Stimulated activated CD8-positive, alpha-beta memory T cell treated with anti-CD3 and anti-CD28 coated beads, Interleukin-4, amount 100 ng/mL, for 24 hours (primary cell): Measurements from ENCODE around the gene KRT3.

Experiments used
- DNase-seq: peaks from one replicate; pipeline ENCODE4 v3.0.0-alpha.2; 2020; ENCODE audit warnings: low read depth

KRT3 gene

GRCh38 chr12:52827499-52828090 is 31.7 kb upstream of the KRT3 start:
- no peak for DNase-seq

DNA sequence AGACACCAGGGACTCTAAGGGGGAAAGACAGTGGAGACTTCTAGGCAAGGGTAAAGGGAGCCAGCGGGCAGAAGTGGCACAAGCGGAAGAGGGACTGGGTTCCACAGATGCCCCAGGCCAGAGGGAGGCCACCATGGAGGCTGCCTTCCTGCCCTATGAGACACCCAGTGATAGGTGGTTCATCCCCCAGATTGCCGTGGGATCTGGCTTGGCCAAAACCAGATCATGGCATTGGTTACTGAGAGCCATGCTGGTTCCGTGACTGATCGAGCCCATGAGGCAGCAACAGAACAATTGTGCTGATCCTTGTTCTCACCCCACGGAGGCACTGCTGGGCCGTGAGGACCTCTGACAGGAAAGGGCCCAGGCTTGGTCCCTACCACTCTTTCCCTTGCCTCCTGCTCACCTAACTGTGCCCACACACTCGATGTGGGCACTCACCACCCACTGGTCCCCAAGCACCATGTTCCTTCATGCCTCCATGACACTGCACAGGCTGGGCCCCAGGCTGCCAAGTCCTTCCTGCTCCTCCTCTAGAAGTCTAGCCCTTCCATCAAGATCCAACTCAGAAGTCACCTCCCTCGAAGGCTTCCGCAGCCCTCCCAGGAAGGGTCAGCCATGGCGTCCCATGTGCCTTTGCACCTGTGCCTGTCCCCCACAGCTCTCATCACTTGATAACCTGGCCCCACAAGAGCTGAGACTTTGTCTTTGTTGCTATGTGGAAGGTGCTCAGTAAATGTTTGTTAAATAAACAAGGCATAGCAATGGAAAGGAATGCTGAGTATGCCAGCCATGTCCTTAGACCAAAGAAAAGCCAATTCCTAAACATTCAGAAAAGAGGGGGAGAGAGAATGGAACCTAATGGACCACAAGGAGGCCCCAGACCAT is 30.9 kb upstream of the KRT3 start:
- no peak for DNase-seq

DNA sequence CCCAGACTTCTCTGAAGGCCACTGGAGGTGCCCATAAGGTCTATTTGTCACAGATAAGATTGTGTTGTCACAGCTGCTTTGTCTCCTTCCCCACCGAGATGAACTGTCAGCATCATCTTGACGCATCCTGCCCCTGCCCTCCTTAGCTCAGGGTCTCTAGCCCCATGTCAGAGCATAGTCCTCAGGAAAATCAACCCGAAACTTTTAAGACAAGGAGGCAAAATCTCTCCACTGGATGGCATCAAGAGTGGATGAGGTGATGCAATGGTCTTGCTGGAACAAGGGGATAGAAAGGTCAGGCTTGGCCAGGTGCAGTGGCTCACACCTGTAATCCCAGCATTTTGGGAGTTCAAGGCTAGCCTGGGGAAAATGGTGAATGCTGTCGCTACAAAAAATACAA is 30.0 kb upstream of the KRT3 start:
- no peak for DNase-seq

DNA sequence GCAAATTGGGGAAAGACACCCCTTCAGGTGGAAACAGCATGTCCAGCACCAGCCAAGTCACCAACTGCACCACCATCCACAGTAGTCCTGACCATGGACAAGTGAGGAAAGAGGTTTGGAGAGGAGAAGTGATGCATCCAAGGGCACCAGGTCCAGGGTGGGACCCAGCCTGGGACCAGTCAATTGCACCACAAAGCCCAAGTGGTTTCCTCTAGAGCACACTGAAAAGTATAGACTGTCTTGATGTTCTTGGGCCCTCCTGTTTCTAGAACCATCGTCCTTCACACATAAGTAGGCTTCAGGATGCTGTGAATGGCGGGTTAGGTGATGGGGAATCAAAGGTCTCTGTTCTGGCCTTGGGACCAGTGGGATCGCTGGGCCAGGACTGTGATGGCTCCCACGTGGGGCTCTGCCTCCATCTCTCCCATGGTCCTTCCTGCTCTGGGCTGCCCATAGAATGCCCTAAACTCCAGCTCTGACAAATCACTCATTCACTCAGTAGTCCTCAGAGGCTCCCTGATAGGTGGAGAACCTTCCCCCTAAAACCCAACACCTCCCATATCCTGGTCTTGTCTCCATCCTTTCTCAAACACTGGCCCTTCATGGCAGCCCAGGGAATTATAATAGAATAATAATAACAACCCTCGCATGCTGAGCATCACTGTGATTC is 29.0 kb upstream of the KRT3 start:
- DNase-seq = no peak

- no peak for DNase-seq
These were observed 28.0 kb upstream of the KRT3 start for GRCh38 chr12:52823761-52824450.

DNA sequence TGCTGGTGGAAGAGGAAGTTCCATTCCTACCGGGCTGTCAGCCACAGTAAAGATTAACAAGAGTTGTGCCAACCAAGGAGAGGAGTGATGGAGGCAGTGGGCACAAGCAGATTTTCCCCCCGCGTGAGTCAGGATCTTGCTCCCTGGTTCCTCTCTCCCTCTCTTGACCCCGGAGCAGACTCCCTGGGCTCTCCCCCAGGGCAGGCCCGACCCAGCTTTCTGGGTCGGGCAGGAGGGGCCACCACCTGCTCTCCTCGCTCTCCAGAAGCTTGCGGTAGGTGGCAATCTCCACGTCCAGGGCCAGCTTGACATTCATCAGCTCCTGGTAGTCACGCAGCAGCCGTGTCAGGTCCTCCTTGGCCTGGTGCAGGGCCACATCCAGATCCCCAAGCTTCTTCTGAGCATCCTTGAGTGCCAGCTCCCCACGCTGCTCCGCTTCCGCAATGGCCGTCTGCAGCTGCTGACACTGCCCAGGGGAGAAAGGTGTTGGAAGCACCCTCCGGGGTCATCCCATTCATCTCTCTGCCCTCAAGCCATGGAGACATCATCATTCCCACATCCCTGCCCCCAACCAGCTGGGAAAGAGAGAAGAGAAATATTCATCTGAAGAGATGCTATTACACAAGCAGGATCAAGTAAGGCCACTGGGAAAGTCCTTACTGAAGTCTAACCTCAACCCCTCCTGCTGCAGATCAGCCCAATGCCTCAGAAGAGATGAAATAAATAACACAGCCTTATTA is 27.0 kb upstream of the KRT3 start:
- DNase-seq = no peak

DNA sequence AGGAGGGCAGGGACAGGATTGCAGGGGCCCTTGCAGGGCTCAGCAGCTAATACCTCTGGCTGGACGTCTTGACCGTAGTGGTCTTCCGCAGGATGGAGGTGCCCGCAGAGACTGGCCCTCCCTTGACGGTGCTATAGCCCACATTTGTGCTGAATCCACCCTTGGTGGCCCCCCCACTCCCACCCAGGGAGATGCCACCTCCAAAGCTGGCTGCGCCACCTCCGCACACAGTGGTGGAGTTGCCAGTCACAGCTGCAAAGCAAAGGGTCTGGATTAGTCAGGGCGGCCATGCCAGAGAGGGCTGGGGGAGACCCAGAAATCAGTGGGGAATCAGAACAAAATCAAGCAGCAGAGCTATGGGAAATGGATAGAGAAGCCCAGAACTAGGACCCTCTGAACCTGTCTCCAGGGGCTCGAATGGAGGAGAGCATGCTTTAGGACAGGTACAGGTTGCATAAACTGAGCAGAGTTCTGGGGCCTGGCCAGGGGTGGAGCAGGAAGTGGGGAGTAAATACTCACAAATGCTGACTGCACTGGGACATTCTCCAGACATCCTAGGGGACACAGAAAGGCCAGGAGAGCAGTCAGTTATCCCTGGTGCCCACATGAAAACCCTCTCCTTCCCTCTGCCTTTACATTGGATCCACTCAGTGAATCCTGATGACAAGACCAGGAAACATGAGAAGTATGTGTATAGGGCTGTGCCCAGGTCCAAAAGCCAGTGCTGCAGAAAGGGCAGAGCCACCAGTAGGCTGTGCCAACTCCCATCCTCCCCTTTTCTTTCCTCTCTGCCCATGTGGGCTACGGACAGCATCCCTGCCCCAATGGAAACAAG is 26.1 kb upstream of the KRT3 start:
- DNase-seq = no peak

GRCh38 chr12:52821071-52821730 is 25.3 kb upstream of the KRT3 start:
- DNase-seq = no peak

GRCh38 chr12:52820521-52820920 is 24.6 kb upstream of the KRT3 start:
- DNase-seq = no peak

DNA sequence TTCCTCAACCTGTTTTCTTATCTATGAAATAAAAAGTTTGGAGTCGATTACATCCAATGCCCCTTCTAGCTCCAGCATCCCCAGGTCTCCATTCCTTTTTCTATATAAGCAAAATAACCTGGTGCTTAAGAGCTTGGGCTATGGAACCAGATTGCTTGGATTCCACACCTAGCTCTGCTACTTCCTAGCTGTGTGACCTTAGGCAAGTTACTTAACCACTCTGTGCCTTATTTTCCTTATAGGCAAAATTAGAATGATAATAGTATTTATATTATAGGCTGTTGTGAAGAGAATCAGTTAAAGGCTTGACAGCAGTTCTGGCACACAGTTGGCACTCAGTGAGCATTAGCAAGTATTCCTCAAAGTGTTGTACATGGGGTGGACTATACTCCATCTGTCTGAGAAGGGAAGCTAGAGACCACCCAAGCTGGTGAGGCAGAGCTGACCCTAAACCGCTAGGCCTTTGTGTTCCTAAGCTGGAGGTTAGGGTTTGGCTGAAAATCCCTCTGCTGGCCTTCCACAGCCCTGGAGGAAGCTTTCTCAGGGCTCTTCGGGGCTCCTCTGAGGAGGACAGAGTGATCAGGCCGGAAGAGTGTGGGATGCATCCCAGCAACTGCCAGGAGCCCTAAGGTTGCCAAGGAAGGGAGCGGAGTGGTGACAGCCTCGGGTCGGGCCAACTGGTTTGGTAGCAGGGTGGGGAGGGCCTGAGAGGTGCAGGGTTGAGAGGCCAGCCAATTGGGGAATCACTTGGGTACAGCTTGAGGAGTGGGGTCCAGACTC is 24.0 kb upstream of the KRT3 start:
- no peak for DNase-seq

DNA sequence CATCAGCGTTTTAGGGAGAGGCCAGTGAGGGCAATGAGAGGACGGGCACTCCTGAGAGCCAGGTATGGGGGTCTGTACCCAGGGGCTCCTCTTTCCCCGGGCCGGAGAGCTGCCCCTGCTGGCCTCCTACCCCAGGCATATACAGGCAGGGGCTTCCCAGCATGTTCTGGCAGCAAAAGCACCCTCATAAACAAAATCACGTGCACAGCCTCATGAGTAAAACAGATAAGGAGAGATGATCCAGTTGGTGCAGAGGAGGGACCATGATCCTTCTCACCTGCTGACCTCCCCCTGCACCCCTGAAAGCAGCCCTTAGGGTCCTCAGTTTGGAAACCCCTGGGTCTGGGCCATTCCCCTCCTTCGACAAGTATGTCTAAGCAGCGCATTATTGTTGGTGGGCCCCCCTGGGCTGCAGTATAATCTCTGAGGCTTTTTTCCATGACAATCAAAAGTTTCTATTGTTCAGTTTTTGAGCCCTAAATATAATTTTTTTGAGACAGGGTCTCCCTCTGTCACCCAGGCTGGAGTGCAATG is 23.0 kb upstream of the KRT3 start:
- DNase-seq = no peak

DNA sequence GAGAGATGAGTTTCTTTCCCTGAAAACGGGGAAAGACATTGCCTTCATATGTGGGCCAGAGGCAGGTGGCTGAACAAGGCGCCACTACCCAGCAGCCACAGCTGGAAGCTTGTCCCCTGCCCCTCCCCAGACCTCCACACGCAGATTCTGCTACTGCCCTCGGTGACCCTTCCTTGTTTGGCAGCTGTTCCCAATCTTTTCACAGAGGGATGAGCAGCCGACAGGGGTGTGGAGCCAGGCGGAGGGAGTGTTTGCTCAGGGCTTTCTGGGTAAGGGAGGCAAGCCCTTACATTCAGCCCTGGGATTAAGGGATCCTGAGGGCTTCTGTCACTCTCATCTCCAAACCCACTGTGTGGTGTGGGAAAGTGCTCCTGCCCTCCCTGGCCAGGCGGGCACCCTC is 22.5 kb upstream of the KRT3 start:
- no peak for DNase-seq

DNA sequence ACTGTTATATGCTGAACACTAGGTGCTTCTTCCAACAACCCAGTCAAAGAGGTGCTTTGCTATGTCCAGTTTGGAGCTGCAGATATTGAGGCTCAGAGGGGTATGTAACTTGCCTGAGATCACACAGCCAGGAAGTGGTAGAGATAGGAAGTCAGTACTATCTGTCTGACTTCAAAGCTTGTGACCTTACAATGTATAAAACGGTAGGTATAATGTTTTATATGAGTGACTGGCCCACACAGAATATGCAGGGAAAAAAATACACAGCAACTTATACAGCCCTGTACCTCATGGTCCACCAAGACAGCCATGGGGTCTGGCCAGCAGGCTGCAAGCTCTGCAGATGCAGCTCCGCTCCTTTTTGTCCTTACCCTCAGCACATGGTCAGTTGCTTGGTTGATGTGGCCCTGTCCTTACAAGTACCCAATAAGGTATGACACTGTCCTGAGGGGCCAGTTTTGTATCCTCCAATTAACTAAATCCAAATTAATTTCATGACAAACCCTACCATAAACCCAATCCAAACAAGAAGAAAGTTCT is 21.9 kb upstream of the KRT3 start:
- no peak for DNase-seq

DNA sequence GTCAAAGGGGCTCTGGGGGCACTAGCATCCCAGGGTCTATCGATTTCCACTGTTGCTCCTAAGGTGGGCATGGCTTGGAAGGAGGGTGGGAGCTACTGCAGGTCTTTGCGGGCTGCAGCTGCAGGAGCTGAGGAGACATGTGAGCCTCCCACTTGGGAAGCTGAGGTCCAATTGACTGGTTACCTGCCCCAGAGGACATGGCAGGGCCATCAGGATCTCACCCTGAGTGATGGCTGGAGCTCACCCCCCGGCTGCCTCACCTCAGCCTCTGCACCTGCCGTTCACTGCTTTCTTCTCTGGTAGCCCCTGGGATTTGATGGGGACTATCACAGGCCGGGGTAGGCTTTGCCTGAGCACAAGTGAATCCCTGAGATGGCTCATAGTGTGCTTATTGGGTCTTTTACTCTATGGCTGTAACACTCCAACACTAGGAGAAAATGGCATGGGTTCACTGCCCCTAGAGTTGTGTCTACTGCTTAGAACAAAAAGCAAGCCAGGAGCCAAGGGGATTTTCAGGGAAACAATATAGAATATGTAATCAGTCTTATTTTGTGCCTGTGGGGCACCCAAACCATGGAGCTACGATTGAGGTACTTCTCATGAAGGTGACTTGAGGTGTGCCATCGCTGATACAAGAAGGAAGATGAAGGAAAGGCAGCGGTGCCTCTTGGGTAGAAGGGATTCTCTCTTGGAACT is 21.2 kb upstream of the KRT3 start:
- no peak for DNase-seq

- no peak for DNase-seq
These were observed 20.0 kb upstream of the KRT3 start for GRCh38 chr12:52815676-52816588.

- DNase-seq = no peak
These were observed 19.2 kb upstream of the KRT3 start for GRCh38 chr12:52815161-52815560.

GRCh38 chr12:52814710-52815155 is 18.8 kb upstream of the KRT3 start:
- DNase-seq = no peak
